Heart left ventricle (tissue), 16 donors: ENCODE results near the gene ZNF22. TPM values are rescaled to one million over a fixed set of nuclear protein-coding genes. Genes with fewer than 3 reads are reported as not detected.

Experiments
- ATAC-seq, 4 donors: fragments of 200-7000 bp; cut with Tn5 transposase; one replicate each; pipeline ENCODE4 v1.9.1; 2020 to 2022; ENCODE audit warnings: moderate library complexity in 4 of 4, mild to moderate bottlenecking in 3 of 4, moderate number of reproducible peaks in 1 of 4
- DNase-seq, 5 donors: peaks; one replicate each; pipeline ENCODE4 v3.0.0-alpha.2; 2020
- H3K27ac ChIP-seq, 12 donors: fragments of 200-600 bp; sonication (generic) in 4 of 12; one replicate each; pipeline versions ENCODE4 v1.5.0 to v1.8.0; 2016 to 2022; ENCODE audit warnings: mild to moderate bottlenecking in 2 of 12
- H3K27me3 ChIP-seq, 9 donors: fragments of 200-600 bp; sonication (generic) in 2 of 9; one replicate each; pipeline versions ENCODE4 v1.5.1 to v1.8.0; 2016 to 2022; ENCODE audit warnings: mild to moderate bottlenecking in 3 of 9
- H3K36me3 ChIP-seq, 9 donors: fragments of 200-600 bp; sonication (generic) in 2 of 9; one replicate each; pipeline versions ENCODE4 v1.5.0 to v1.8.0; 2018 to 2022; ENCODE audit warnings: mild to moderate bottlenecking in 2 of 9
- H3K4me1 ChIP-seq, 12 donors: fragments of 200-600 bp; sonication (generic) in 4 of 12; one replicate each; pipeline versions ENCODE4 v1.5.0 to v1.8.0; 2016 to 2022; ENCODE audit warnings: mild to moderate bottlenecking in 3 of 12
- H3K4me3 ChIP-seq, 12 donors: fragments of 200-600 bp; sonication (generic) in 4 of 12; one replicate each; pipeline versions ENCODE4 v1.5.0 to v1.8.0; 2017 to 2022; ENCODE audit warnings: mild to moderate bottlenecking in 9 of 12, moderate library complexity in 4 of 12
- H3K9me3 ChIP-seq, 12 donors: fragments of 200-600 bp; sonication (generic) in 4 of 12; one replicate each; pipeline versions ENCODE4 v1.5.0 to v1.8.0; 2016 to 2022; ENCODE audit warnings: mild to moderate bottlenecking in 1 of 12
- POLR2A ChIP-seq, 2 donors: fragments of 450-650 bp; IDR thresholded peaks; one replicate each; pipeline ENCODE4 v1.6.1; 2017; ENCODE audit warnings: antibody characterized with exemption in 2 of 2, mild to moderate bottlenecking in 2 of 2, moderate library complexity in 2 of 2
- WGBS, 4 donors: extraction: QIAGEN DNeasy Blood & Tissue Kit in 2 of 4; methylation state at CpG; one replicate each; pipeline versions ENCODE4 v1.1.5 to v1.1.7; 2013 to 2018; 5-methylcytosine and 5-hydroxymethylcytosine counted together
- intact Hi-C, 10 donors: fragments of 100-400 bp; cut with DNase I; formaldehyde crosslinking; loops; one replicate each; pipeline versions ENCODE4 v1.11.1 to v1.14.2; 2022
- polyA plus RNA-seq, 2 donors: library from polyadenylated mRNA; stranded (reverse); fragments of 200-250 nt; gene quantifications; one replicate each; pipeline ENCODE4 v1.2.3, GENCODE V29; 2013
- total RNA-seq, 9 donors: library from RNA; depleted of rRNA in 2 of 9; stranded (reverse); fragments of >200 nt in 2 of 9; fragmentation: NEBNext Ultra II Directional in 3 of 9; extraction: Animal tissue kit (Norgen Biotek cat#: 25700) in 3 of 9; gene quantifications; one replicate each; pipeline versions ENCODE4 v1.1.0 to v1.2.4, GENCODE V29; 2016 to 2023
- TF ChIP-seq, protein P1 (sequence below), 12 donors: fragments of 200-600 bp; sonication (generic) in 4 of 12; IDR thresholded peaks; one replicate each; pipeline versions ENCODE4 v1.5.0 to v1.8.0; 2018 to 2022; ENCODE audit warnings: antibody characterized with exemption in 12 of 12, mild to moderate bottlenecking in 5 of 12
- donor health status: ischemic (EF 13 %, LVEDD 7.1; RV severe dilation, severe dysfunction).
- donor health status: healthy with polysubstance abuse.
- donor health status: DM: no; HTN: yes; CAD: no.
- donor health status: DM: no; HTN: no; CAD: no.
- donor health status: ischemic (EF 25% LVEDD 6.9; RV normal size, moderate dysfunction).
- donor health status: ischemic (EF 25% LVEDD 5.7; RV mildly dilated, moderate dysfunction).
- donor health status: healthy.
- donor health status: DM: yes; HTN: yes; CAD: no.
- donor health status: ischemic (EF 35%, LVEDD 5.7; RV mildly dilated, moderate dysfunction).
- donor health status: nonischemic (EF 11% LVEDD 7.7; RV severe dilation, severe dysfunction).
- donor health status: DM: yes; HTN: yes; CAD: no.
- donor health status: PGD.
- donor health status: ischemic (EF 29% LVEDD 5.4; RV normal size, mild dysfunction).
- donor health status: nonischemic (EF 23%, LVEDD 6.1; RV moderate dilation, normal function).

Gene ZNF22
- total and polyA plus RNA-seq, 11 donors: 12.6 to 17.5 (median 14.6) TPM

GRCh38 chr10:45053569-45054100, 52.9 kb downstream of the ZNF22 start:
- DNase-seq (no peak), ATAC-seq (no peak)
- peaks cover 0 to 9% (median 0%) of the 10 kb centered on the region in 12 donors for H3K9me3 ChIP-seq
- TF ChIP-seq, protein P1, sequence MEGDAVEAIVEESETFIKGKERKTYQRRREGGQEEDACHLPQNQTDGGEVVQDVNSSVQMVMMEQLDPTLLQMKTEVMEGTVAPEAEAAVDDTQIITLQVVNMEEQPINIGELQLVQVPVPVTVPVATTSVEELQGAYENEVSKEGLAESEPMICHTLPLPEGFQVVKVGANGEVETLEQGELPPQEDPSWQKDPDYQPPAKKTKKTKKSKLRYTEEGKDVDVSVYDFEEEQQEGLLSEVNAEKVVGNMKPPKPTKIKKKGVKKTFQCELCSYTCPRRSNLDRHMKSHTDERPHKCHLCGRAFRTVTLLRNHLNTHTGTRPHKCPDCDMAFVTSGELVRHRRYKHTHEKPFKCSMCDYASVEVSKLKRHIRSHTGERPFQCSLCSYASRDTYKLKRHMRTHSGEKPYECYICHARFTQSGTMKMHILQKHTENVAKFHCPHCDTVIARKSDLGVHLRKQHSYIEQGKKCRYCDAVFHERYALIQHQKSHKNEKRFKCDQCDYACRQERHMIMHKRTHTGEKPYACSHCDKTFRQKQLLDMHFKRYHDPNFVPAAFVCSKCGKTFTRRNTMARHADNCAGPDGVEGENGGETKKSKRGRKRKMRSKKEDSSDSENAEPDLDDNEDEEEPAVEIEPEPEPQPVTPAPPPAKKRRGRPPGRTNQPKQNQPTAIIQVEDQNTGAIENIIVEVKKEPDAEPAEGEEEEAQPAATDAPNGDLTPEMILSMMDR (IDR thresholded peaks at IDR 0.05): no peak
- no peak for TF ChIP-seq POLR2A (IDR thresholded peaks at IDR 0.05)
- peaks cover 0 to 4% (median 0%) of the 10 kb centered on the region in 12 donors for H3K4me1 ChIP-seq
- intact Hi-C loops: no loop called here
- H3K27me3 ChIP-seq: no peaks in the 10 kb centered on the region
- no peak overlapping the region for H3K4me3 ChIP-seq
- no peaks in the 10 kb centered on the region for H3K36me3 ChIP-seq
- no peak overlapping the region for H3K27ac ChIP-seq
- 65 to 89% (median 84%) methylated on average over 1 of the region's 1 CpG for WGBS, 4 donors

Other genes with a start within 250 kb of the ZNF22 start
- under 1 TPM in 2 of 9 donors, not detected in 7; 0.15 to 0.27 TPM for gene TMEM72, start 89.6 kb upstream of the ZNF22 start, total RNA-seq
- gene TMEM72, start 89.6 kb upstream of the ZNF22 start, polyA plus RNA-seq: not detected
- 100 to 1,000 TPM in 4 of 9 donors, 10 to 100 TPM in 5; 64.4 to 125 (median 89.5) TPM for gene RASSF4, start 41.1 kb upstream of the ZNF22 start, total RNA-seq
- 10 to 100 TPM; 48.3 to 66.2 TPM for gene RASSF4, start 41.1 kb upstream of the ZNF22 start, polyA plus RNA-seq
- 10 to 100 TPM; 11.0 to 76.5 (median 22.7) TPM for gene DEPP1, start 22.1 kb upstream of the ZNF22 start, total RNA-seq
- 10 to 100 TPM; 19.1 to 37.9 TPM for gene DEPP1, start 22.1 kb upstream of the ZNF22 start, polyA plus RNA-seq